VCaP (cell line): ENCODE results near the gene RPL35A.

Experiments used
- H3K27ac ChIP-seq: fragments of 450-650 bp; 2 replicates; pipeline ENCODE4 v1.5.1; 2017
- CTCF ChIP-seq: fragments of 450-650 bp; conservative IDR thresholded peaks from 2 replicates; pipeline ENCODE4 v1.5.1; 2017; ENCODE audit warnings: mild to moderate bottlenecking, moderate library complexity

Gene RPL35A

GRCh38 chr3:197983076-197983475, 33.1 kb downstream of the RPL35A start:
- no peak for TF ChIP-seq CTCF
- no peak overlapping the region for H3K27ac ChIP-seq

- no peak for TF ChIP-seq CTCF
- H3K27ac ChIP-seq: no peak overlapping the region
Measured at GRCh38 chr3:197989651-197990050, 39.7 kb downstream of the RPL35A start.

GRCh38 chr3:197994736-197995135, 44.7 kb downstream of the RPL35A start:
- no peak for TF ChIP-seq CTCF
- no peak overlapping the region for H3K27ac ChIP-seq

- no peak overlapping the region for H3K27ac ChIP-seq
- no peak for TF ChIP-seq CTCF
Measured at GRCh38 chr3:197996855-197997254, 46.9 kb downstream of the RPL35A start.

GRCh38 chr3:197997936-197998335, 47.9 kb downstream of the RPL35A start:
- TF ChIP-seq CTCF: no peak

More at GRCh38 chr3:197997936-197998335, 47.9 kb downstream of the RPL35A start:
- H3K27ac ChIP-seq: no peak overlapping the region
